Lower leg skin (tissue), 3 donors: ENCODE results near the gene DPCD.

ENCODE experiments used
- CTCF ChIP-seq, 3 donors: fragments of 450-650 bp; IDR thresholded peaks; one replicate each; pipeline ENCODE4 v1.5.1; 2016; ENCODE audit warnings: antibody characterized with exemption in 3 of 3, mild to moderate bottlenecking in 3 of 3, moderate library complexity in 2 of 3
- POLR2A ChIP-seq, 2 donors: fragments of 450-650 bp; IDR thresholded peaks; one replicate each; pipeline ENCODE4 v1.6.1; 2016 to 2017; ENCODE audit warnings: antibody characterized with exemption in 2 of 2, mild to moderate bottlenecking in 1 of 2, moderate library complexity in 1 of 2

GRCh38 chr10:101538446-101538845 is 49.7 kb upstream of the DPCD start:
- TF ChIP-seq CTCF (IDR thresholded peaks at IDR 0.05), result no peak
- TF ChIP-seq POLR2A (IDR thresholded peaks at IDR 0.05), result no peak
